GM12892 (cell line): ENCODE results near the gene CD72.

Experiments
- DNase-seq: peaks from one replicate; pipeline ENCODE4 v3.0.0; 2011; ENCODE audit not compliant: insufficient read length
- FAIRE-seq: peaks from 2 replicates; lab custom pipeline; 2011; peaks lifted over from hg19 to GRCh38; lab: Jason Lieb, UNC
- POLR2A ChIP-seq: IDR thresholded peaks from 2 replicates; pipeline ENCODE4 v1.6.1; 2011; ENCODE audit warnings: low read depth, low read length, control low read depth
- POLR2AphosphoS5 ChIP-seq: IDR thresholded peaks from 2 replicates; pipeline ENCODE4 v1.6.1; 2011; ENCODE audit warnings: low read depth, low read length, control low read depth
- TAF1 ChIP-seq: IDR thresholded peaks from 2 replicates; pipeline ENCODE4 v1.6.1; 2011; ENCODE audit warnings: low read depth, mild to moderate bottlenecking, control low read depth, low read length, borderline replicate concordance

The CD72 gene

DNA sequence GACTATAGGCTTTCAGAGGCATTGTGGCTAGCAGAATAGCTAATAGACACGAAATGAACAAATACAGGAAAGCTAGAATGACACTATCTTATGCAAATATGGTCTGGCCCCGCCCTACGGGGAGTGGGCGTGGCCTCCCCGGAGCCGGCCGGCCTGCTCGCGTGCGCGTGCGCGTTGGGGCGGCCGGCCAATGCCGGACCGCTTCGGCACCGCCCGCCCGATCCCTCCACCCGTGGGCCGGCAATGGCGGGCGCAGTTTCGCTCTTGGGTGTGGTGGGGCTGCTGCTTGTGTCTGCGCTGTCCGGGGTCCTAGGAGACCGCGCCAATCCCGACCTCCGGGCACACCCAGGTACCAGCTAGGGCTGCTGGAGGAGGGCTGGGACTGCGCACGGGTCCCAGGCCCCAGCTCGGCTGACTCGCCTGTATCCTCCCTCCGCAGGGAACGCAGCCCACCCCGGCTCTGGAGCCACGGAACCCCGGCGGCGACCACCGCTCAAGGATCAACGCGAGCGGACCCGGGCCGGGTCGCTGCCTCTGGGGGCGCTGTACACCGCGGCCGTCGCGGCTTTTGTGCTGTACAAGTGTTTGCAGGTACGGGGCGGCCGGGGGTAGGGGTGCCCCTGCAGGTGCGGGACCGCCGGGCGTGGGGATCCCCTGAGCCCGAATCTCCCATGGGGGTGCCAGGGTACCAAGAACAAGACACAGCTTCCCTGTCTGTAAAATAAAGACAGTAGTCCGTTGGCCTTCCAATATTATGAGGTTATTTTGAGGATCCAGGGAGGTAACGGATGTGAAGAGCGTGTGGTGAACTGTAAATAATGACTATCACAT lies 40.1 kb upstream of the CD72 start, which contains the start of gene CCDC107:
Gene CCDC107, plus strand, starts transcription at position 156 of the 831 bp plus-strand sequence. Its CDS starts 88 bp downstream, at position 244.
- peak; percentile 58 for FAIRE-seq
- TF ChIP-seq POLR2A (peak; percentile 77; the same call in 1 of the 2 replicates), POLR2AphosphoS5 (0 out of 2 replicates have a peak, but pooled peaks have one; percentile 42), TAF1 (peak; percentile 58; the same call in 1 of the 2 replicates)
- DNase-seq: peak; percentile 87

DNA sequence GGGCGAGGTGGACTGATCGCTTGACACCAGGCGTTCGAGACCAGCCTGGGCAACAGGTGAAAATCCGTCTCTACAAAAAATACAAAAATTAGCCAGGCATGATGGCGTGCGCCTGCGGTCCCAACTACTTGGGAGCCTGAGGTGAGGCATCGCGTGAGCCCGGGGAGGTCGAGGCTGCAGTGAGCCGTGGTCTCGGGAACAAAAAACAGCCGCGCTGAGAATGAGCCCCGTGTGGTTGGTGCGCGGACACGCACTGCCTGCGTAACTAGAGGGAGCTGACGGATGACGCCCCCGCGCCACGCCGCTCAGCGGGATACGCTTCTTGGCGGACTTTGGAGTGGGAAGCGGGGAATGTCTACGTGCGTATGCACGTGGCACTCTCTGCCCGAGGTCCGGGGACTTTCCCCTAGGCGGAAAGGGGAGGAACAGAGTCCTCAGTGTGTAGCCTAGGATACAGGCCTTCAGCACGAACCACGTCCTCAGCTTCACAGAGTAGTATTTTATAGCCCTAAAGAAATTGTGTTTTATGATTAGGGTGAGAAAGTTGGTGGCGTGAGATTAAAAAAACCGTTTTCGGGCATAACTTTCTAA lies 39.4 kb upstream of the CD72 start, which contains the start of gene RMRP:
Gene RMRP, minus strand, starts transcription at position 474 of the 591 bp plus-strand sequence.
- FAIRE-seq (peak; percentile 94), DNase-seq (peak; percentile 90)
- no peak for TF ChIP-seq POLR2A
- no peak for TF ChIP-seq POLR2AphosphoS5
- no peak for TF ChIP-seq TAF1

DNA sequence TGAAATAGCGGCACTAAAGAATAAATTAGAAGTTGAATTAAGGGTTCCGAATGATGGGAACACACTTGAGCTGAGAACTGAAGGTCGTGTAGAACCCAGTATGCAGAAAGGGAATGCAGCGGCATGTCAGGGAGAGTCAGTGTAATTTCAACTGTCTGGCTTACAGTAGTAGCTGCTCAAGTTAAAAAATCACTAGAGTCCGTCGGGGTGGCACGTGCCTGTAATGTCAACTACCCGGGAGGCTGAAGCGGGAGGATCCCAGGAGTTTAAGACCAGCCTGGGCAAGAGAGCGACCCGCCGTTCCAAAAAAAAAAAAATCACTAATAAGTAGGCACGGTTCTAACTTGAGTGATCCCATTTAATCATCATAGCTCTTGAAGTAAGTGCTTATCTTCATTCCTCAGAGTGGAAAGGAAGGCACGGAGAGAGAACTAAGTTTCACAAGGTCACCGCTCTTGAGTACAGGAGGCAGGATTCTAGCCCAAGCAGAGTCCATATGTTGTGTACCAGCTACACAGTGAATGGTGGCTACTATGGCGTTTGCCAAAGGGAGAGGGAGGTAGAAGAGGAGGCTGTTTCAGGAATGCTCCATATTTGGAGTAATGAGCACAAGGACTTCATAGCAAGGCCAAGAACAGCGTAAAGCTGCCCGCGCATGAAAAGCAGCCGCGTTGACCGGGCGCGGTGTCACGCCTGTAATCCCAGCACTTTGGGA lies 38.8 kb upstream of the CD72 start:
- FAIRE-seq (no peak), DNase-seq (no peak)
- TF ChIP-seq POLR2AphosphoS5 (no peak), POLR2A (no peak), TAF1 (no peak)

DNA sequence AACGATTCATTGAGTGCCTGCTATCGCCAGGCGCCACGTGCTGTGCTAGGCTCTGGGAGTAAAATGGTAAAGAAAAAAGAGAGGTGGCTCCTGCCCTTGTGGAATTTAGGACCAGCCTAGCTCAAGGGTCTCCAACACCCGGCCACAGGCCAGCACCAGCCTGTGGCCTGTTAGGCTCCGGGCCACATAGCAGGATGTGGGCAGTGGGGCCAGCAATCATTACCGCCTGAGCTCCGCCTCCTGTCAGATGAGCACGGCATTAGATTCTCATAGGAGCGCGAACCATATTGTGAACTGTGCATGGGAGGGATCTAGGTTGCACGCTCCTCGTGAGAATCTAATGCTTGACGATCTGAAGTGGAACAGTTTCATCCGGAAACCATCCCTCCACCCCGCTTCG lies 38.1 kb upstream of the CD72 start:
- no peak for DNase-seq
- FAIRE-seq: no peak
- TF ChIP-seq POLR2A (no peak), TAF1 (no peak), POLR2AphosphoS5 (no peak)

DNA sequence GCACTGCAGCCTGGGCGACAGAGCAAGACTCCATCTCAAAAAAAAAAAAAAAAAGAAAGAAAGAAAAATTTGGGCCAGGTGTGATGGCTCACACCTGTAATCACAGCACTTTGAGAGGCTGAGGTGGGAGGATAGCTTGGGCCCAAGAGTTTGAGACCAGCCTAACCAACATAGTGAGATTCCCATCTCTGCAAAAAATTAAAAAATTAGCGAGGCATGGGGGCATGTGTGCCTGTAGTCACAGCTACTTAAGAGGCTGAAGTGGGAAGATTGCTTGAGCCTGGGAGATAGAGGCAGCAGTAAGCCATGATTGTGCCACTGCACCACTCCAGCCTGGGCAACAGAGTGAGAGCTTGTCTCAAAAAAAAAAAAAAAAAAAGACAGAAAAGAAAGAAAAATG lies 35.4 kb upstream of the CD72 start:
- DNase-seq (no peak), FAIRE-seq (no peak)
- TF ChIP-seq POLR2AphosphoS5 (no peak), TAF1 (no peak), POLR2A (no peak)

DNA sequence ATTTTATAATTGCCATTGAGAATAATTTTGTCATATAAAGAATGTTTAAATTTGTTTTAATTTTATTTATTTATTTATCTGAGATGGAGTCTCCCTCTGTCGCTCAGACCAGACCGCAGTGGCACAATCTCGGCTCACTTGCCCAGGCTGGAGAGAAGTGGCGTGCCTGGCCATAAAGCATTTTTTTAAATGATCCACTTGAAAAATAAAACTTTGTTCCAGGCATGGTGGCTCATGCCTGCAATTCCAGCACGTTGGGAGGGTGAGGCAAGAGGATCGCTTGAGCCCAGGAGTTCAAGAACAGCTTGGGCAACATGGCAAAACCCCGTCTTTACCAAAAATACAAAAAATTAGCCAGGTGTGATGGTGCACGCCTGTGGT lies 34.6 kb upstream of the CD72 start:
- FAIRE-seq (no peak), DNase-seq (no peak)
- TF ChIP-seq POLR2AphosphoS5 (no peak), POLR2A (no peak), TAF1 (no peak)

DNA sequence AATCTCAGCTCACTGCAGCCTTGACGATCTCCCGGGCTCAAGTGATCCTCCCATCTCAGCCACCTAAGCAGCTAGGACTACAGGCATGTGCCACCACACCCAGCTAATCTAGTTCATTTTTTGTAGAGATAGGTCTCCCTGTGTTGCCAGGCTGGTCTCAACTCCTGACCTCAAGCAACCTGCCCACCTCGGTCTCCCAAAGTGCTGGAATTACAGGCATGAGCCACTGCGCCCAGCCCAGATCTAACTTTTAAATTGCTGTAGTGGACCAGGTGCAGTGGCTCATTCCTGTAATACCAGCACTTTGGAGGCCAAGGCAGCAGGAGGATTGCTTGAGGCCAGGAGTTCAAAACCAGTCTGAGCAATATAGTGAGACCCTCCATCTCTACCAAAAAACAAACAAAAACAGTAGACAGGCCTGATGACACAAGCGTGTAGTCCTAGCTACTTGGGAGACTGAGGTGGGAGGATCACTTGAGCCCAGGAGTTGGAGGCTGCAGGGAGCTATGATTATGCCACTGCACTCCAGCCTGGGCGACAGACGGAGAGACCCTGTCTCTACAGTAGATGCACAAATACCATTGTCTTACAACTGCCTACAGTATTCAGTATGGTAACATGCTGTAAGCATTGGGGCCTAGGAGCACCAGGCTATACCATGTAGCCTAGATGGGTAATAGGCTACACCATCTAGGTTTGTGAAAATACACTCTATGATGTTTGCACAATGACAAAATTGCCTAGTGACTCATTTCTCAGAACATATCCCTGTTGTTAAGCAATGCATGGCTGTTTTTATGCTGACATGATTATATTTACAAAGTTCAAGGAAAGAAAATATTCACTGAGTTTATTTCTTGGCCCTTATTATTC lies 34.0 kb upstream of the CD72 start:
- FAIRE-seq (no peak), DNase-seq (no peak)
- TF ChIP-seq POLR2AphosphoS5 (no peak), POLR2A (no peak), TAF1 (no peak)

DNA sequence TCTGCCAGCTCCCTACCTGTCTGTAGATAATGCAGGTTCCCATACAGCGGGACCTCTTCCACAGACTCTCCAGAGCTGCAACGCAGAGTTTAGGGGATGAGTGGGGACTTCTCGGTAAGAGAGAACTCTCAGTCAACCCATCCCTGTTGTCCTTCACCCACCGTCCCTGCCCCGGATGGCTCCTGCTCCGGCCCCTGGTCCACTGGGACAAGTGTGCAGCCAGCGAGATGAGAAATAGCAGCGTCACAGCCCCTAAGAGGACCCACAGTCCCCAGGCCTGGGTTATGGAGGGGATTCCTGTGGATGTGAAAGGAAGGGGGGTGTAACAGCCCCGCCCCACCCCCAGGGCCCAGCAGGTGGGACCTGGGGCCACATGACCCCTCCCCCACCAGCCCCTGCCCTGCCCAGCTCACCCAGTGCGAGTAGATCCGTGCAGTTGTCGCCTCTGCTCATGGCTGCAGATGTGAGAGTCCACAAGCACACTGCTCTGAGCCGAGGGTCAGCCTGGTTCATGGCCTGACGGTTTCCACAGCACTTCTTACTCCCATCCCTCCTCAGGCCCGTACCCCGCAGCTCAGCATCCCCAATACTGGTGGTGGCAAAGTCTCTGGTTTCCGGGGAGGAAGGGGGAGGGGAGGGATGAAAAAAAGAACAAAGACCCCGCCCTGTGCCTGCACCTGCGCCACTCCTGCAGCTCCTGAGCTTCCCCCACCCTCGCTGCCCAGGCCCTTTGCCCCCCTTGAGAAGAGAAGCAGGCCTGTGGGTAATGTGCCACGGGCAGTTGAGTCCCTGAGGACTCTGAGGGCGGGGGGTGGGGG lies 32.3 kb upstream of the CD72 start, which contains the start of gene SIT1:
Gene SIT1, minus strand, starts transcription at position 591 of the 818 bp plus-strand sequence. Its CDS starts 78 bp downstream, at position 513.
- FAIRE-seq: no peak
- DNase-seq: no peak
- TF ChIP-seq POLR2AphosphoS5: no peak
- TF ChIP-seq TAF1: no peak
- no peak for TF ChIP-seq POLR2A

DNA sequence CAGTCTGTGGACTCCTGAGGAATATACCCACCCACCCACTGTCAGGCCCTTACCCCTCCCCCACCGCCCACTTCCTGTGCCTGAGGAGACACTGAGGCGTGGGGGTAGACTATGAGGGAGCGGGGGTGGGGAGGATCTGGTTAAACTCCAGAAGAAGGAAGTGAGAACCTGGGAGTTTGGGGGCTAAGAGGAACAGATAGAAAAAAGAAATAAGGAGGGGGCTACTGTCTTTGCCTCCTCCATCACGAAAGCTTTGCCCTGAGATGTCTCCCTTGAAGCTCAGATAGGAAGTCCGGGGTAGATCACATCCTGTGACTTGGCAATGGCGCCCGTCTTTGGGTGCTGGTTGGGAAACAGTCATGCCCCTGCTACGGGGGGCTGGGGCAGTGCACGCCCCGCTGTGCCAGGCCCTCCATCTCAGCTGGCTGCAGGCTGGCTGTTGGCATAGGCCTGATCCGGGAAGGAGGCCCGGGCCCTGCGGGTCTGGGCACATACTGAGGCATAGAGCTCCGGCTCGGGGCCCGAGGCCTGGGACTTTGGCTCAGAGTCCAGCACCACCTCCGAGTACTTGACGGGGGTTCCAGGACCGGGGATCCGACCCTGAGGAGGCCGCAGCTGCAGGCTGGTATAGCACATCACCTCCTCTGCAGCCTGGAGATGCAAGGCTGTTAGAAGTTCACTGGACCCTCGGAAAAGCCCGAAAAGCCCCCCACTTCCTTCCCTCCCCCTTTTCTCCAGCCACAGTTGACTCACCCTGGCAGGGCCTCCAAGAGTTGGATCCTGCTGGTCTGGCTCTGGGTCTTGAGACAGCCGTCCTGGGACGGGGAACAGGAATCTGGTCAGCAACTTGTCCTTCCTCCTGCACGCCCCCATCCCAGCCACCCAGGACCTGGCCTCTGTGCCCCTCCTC lies 31.5 kb upstream of the CD72 start:
- TF ChIP-seq POLR2A (no peak), TAF1 (no peak), POLR2AphosphoS5 (no peak)
- DNase-seq (no peak), FAIRE-seq (no peak)
